ENCODE measurements around the gene ARAP1. TPM values are rescaled to one million over a fixed set of nuclear protein-coding genes. Genes with fewer than 3 reads are reported as not detected.

ARAP1 gene
- total RNA-seq, 2 experiments from 2014 or later: 77.7 to 91.5 TPM

DNA sequence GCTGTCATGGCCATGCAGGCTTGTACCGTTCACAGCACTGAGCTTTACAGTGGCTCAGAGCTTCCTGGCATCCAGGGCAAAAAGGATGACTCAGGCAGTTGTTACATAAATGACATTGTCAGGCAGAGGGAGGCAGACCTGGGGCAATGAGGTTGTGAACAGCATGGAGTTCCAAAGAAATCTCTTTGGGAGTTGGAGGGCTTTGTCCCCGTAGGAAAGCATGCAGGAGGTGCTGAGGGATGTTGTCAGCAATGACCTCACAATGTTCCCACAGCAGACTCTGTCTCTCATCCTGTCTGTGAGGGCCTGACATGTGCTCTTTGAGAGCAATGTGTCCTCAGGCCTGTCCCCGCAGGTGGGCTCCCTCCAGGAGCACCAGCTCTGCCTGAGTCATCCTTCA, 52.1 kb downstream of the ARAP1 start:
- Mint-ChIP-seq H3K4me3 (no peak overlapping the region), H3K27ac (peak overlapping the region; percentile 39)

DNA sequence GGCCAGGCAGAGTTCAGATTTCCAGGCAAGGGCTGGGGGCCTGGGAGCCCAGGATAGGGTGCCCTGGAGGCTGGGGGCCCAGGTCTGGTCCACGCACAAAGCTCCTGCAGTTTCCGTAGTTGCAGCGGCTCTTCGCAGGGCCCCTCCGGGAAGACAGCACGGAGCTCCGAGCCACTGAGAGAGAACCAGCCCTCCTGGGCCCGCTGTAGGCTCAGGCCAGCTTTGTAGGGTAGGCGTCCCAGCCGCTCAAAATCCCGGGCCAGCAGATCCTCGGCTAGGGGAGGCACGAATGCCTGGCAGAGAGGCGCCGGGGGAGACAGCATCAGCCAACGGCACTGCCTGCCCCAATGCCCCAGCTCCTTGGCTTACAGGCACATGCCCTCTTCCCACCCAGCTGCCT, 54.4 kb downstream of the ARAP1 start:
- H3K9me3 Mint-ChIP-seq: no peaks in the 10 kb centered on the region
- intact Hi-C loops (cut with micrococcal nuclease): no loop called here
- TF ChIP-seq, protein P1, sequence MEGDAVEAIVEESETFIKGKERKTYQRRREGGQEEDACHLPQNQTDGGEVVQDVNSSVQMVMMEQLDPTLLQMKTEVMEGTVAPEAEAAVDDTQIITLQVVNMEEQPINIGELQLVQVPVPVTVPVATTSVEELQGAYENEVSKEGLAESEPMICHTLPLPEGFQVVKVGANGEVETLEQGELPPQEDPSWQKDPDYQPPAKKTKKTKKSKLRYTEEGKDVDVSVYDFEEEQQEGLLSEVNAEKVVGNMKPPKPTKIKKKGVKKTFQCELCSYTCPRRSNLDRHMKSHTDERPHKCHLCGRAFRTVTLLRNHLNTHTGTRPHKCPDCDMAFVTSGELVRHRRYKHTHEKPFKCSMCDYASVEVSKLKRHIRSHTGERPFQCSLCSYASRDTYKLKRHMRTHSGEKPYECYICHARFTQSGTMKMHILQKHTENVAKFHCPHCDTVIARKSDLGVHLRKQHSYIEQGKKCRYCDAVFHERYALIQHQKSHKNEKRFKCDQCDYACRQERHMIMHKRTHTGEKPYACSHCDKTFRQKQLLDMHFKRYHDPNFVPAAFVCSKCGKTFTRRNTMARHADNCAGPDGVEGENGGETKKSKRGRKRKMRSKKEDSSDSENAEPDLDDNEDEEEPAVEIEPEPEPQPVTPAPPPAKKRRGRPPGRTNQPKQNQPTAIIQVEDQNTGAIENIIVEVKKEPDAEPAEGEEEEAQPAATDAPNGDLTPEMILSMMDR (IDR thresholded peaks at IDR 0.05): no peak
- ChIA-PET CTCF (interaction anchor here (1.5 kb wide), 1 partner anchor 13 kb away, joined by 4 read pairs; no protein-coding TSS in a partner anchor), POLR2A (interaction anchor here (1.1 kb wide), 1 partner anchor 39 kb away, joined by 3 read pairs; no protein-coding TSS in a partner anchor)
- no peak overlapping the region for H3K4me3 Mint-ChIP-seq
- no peaks in the 10 kb centered on the region for H3K4me1 Mint-ChIP-seq (ENCODE audit: low read depth)
- H3K27me3 Mint-ChIP-seq: no peaks in the 10 kb centered on the region
- no peak overlapping the region for H3K27ac Mint-ChIP-seq
- ATAC-seq (no peak), DNase-seq (no peak)
- peaks cover 33% of the 10 kb centered on the region for H3K36me3 Mint-ChIP-seq (ENCODE audit: low read depth)

More for the DNA sequence above, 52.1 kb downstream of the ARAP1 start:
- POLR2A ChIA-PET: no interaction called here
- CTCF ChIA-PET: interaction anchor here (0.8 kb wide), 1 partner anchor 16 kb away, joined by 3 read pairs; no protein-coding TSS in a partner anchor
- Mint-ChIP-seq H3K9me3 (no peaks in the 10 kb centered on the region), H3K36me3 (ENCODE audit: low read depth) (peaks cover 19% of the 10 kb centered on the region), H3K4me1 (ENCODE audit: low read depth) (no peaks in the 10 kb centered on the region), H3K27me3 (no peaks in the 10 kb centered on the region)
- ATAC-seq (no peak), DNase-seq (no peak)
- TF ChIP-seq, protein P1 (IDR thresholded peaks at IDR 0.05): no peak
- intact Hi-C loops (cut with micrococcal nuclease): no loop called here

DNA sequence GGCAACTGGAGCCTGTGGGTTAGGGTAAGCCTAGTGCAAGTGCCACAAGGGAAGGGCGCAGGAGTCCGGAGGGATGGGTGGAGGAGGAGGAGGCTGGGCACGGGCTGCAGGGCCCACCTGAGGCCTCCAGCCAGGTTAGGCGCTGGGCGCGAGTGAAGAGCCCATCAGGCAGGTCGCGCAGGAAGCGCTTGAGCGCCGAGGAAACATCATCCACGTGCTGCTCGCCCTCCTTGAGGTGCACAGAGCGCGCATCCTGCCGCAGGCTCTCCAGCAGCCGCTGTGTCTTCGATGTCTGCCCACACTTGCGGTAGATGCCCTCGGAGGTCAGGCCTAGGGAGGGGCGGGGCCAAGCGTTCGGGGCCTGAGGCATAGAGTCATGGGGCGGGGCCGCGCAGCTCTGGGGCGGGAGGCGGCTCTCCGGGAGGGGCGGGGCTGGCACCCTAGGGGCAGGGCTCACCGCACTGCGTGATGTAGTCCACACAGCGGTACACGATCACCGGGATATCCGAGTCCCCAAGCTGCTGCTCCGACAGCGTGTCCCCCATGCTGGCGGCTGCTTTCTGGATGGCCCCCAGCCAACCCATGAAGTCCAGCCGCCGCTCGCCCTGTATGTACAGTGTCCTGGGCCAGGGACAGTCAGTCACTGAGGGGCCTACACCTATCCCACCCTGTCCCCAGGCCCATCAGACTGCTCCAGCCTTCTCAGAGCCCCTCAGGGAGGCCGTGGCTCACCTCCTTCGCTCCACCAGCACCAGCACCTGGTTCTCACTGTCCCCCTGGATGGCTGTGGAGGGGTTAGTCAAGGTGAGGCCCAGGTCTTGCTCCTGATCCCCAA, 55.1 kb downstream of the ARAP1 start:
- ChIA-PET POLR2A (interaction anchor here (1.2 kb wide), 1 partner anchor 116 kb away, joined by 3 read pairs; no protein-coding TSS in a partner anchor), CTCF (no interaction called here)
- Mint-ChIP-seq H3K27ac (no peak overlapping the region), H3K4me3 (no peak overlapping the region), H3K9me3 (no peaks in the 10 kb centered on the region), H3K27me3 (no peaks in the 10 kb centered on the region), H3K36me3 (ENCODE audit: low read depth) (peaks cover 35% of the 10 kb centered on the region), H3K4me1 (ENCODE audit: low read depth) (no peaks in the 10 kb centered on the region)
- DNase-seq (no peak), ATAC-seq (peak; percentile 42)
- intact Hi-C loops (cut with micrococcal nuclease): no loop called here
- TF ChIP-seq, protein P1 (IDR thresholded peaks at IDR 0.05): no peak

DNA sequence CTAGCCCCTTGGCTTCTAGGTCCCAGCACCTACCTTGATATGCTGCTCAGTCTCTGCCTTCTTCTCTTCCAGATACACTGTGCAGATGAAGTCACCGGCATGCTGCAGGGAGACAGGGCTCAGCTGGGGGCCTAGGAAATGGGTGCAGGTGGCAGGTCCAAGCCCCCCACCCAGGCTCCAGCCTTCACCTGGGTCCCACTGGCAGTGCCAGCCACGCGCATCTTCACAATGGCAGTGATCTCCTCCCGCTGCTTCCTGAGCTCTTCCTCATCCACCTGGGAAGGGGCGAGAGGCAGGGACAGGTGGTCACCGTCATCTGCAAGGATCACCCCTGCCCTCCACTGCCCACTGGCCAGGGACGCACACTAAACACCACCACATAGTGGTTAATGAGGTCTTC, 56.9 kb downstream of the ARAP1 start:
- intact Hi-C loops (cut with micrococcal nuclease): no loop called here
- no peak overlapping the region for H3K27ac Mint-ChIP-seq
- H3K27me3 Mint-ChIP-seq: no peaks in the 10 kb centered on the region
- H3K4me1 Mint-ChIP-seq (ENCODE audit: low read depth): no peaks in the 10 kb centered on the region
- no peak overlapping the region for H3K4me3 Mint-ChIP-seq
- ATAC-seq: no peak
- TF ChIP-seq, protein P1 (IDR thresholded peaks at IDR 0.05): no peak
- ChIA-PET POLR2A (no interaction called here), CTCF (no interaction called here)
- H3K9me3 Mint-ChIP-seq: no peaks in the 10 kb centered on the region
- DNase-seq: no peak
- H3K36me3 Mint-ChIP-seq (ENCODE audit: low read depth): peaks cover 28% of the 10 kb centered on the region

DNA sequence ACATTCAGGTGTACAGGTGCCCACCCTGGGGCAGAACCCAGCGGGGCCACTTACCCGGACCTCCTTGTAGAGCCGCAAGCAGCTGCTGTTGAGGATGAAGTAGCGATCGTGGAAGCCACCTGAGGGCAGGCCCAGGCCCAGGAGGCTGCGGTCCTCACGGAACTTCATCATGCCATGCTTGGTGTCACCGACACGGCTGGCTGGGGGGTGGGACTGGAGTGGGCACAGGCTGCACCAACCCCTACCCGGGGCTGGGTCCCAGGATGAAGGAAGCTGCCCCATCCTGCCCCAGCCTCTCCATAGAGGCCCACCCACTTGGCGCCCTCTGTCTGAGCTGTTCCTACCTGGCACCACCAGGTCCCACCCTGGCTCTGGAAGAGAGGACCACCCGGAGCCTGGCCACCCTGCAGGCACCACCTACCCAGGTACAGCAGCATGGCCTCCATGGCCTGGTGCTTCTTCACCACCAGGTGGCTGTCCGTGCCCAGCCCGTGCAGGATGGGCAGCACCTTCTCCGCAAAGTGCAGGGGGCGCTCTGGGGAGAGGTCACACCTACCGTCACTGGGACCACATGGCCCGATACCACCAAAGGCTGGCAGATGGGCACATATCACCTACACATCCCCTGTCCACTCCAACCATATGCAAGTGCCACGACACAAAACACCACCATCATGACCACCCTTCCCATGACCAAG, 58.8 kb downstream of the ARAP1 start:
- ATAC-seq (no peak), DNase-seq (no peak)
- Mint-ChIP-seq H3K4me1 (ENCODE audit: low read depth) (no peaks in the 10 kb centered on the region), H3K9me3 (no peaks in the 10 kb centered on the region), H3K27me3 (no peaks in the 10 kb centered on the region), H3K27ac (no peak overlapping the region), H3K36me3 (ENCODE audit: low read depth) (peaks cover 25% of the 10 kb centered on the region), H3K4me3 (no peak overlapping the region)
- ChIA-PET CTCF (interaction anchor here (0.9 kb wide), 1 partner anchor 9 kb away, joined by 7 read pairs; no protein-coding TSS in a partner anchor), POLR2A (no interaction called here)
- TF ChIP-seq, protein P1 (IDR thresholded peaks at IDR 0.05): no peak
- intact Hi-C loops (cut with micrococcal nuclease): no loop called here

Measured in activated CD8-positive, alpha-beta T cell treated with anti-CD3 and anti-CD28 coated beads for 36 hours (primary cell).